HG02798 (cell line): ENCODE results near the gene ATAD5.

Experiments used
- ATAC-seq: cut with Tn5 transposase; IDR thresholded peaks from one replicate; pipeline ENCODE4 v1.9.1; 2021; ENCODE audit warnings: mild to moderate bottlenecking; ENCODE audit not compliant: unreplicated experiment, poor library complexity

Gene ATAD5

DNA sequence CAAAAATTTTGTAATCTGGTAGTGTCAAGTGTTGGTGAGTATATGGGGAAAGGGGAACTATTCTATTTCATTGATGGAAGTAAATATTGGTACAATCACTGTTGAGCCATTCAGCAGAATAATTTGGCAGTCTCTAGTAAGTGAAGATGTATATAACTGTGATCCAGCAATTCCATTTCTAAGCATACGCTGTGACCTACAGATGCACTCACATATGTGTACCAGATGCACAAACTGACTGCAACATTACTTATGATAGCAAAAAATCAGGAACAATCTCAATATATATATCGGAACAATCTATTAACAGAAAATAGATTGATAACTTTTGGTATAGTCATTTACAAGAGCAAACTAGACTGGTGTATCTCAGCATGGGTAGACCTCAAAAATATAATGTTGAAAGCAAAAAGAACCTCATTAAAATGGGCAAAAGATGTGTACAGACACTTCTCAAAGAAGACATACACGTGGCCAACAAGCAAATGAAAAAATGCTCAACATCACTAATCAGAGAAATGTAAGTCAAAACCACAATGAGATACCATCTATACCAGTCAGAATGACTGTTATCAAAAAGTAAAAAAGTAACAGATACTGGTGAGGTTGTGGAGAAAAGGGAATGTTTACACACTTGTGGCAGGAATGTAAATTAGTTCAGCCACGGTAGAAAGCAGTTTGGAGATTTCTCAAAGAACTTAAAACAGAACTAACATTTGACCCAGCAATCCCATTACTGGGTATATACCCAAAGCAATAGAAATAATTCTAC, 110.7 kb downstream of the ATAD5 start:
- ATAC-seq = no peak
